A673 (cell line): ENCODE results near the gene HNRNPF. TPM values are rescaled to one million over a fixed set of nuclear protein-coding genes. Genes with fewer than 3 reads are reported as not detected.

Experiments
- BruUV-seq: library from RNA; stranded (reverse); fragments of 400-500 nt; replicated peaks from 2 replicates; lab custom pipeline; 2021; lab: Mats Ljungman, UMichigan
- CTCF ChIA-PET: fragments of 300-600 bp; sonication (Branson Sonifier 250); formaldehyde crosslinking; loops from one replicate; lab custom pipeline; 2022; ENCODE audit warnings: antibody characterized with exemption; lab: Charles Lee
- POLR2A ChIA-PET: fragments of 300-600 bp; sonication (Branson Sonifier 250); formaldehyde crosslinking; loops from one replicate; lab custom pipeline; 2022; ENCODE audit warnings: antibody characterized with exemption; ENCODE audit not compliant: low non-redundant PET; lab: Charles Lee
- DNase-seq: peaks from one replicate; pipeline ENCODE4 v3.0.0-alpha.2; 2015; ENCODE audit warnings: low spot score
- H3K27ac ChIP-seq: fragments of 200-600 bp; sonication (generic); 2 replicates; pipeline ENCODE4 v1.5.1; 2016; ENCODE audit warnings: mixed run types, low read depth, mild to moderate bottlenecking, mixed read lengths, antibody characterized with exemption, low read length; ENCODE audit not compliant: poor library complexity, severe bottlenecking
- H3K27me3 ChIP-seq: fragments of 200-600 bp; sonication (generic); replicated peaks from 2 replicates; pipeline ENCODE4 v1.6.1; 2017; ENCODE audit warnings: mixed run types, low read depth, mild to moderate bottlenecking, mixed read lengths, antibody characterized with exemption, low read length; ENCODE audit not compliant: insufficient read depth, poor library complexity
- H3K36me3 ChIP-seq: fragments of 200-600 bp; sonication (generic); 2 replicates; pipeline ENCODE4 v1.6.1; 2016; ENCODE audit warnings: mixed run types, mild to moderate bottlenecking, mixed read lengths, antibody characterized with exemption, low read length; ENCODE audit not compliant: insufficient read depth, poor library complexity, severe bottlenecking
- H3K4me1 ChIP-seq: fragments of 200-600 bp; sonication (generic); 2 replicates; pipeline ENCODE4 v1.6.1; 2017; ENCODE audit warnings: mixed run types, mild to moderate bottlenecking, mixed read lengths, antibody characterized with exemption, low read length; ENCODE audit not compliant: insufficient read depth, poor library complexity, severe bottlenecking
- H3K4me3 ChIP-seq: fragments of 200-600 bp; sonication (generic); 2 replicates; pipeline ENCODE4 v1.5.1; 2016; ENCODE audit warnings: low read depth, mixed run types, mild to moderate bottlenecking, mixed read lengths, low read length; ENCODE audit not compliant: poor library complexity, severe bottlenecking
- H3K9me3 ChIP-seq: fragments of 200-600 bp; sonication (generic); 2 replicates; pipeline ENCODE4 v1.6.1; 2016; ENCODE audit warnings: mixed run types, low read depth, mild to moderate bottlenecking, mixed read lengths, antibody characterized with exemption, low read length; ENCODE audit not compliant: poor library complexity, severe bottlenecking
- EZH2 ChIP-seq: fragments of 200-600 bp; sonication (generic); IDR thresholded peaks from 2 replicates; pipeline ENCODE4 v1.6.1; 2017; ENCODE audit warnings: borderline replicate concordance, low read depth, mild to moderate bottlenecking, mixed read lengths, antibody characterized with exemption, low read length; ENCODE audit not compliant: poor library complexity, severe bottlenecking
- intact Hi-C: fragments of 100-400 bp; cut with micrococcal nuclease; formaldehyde crosslinking; loops from one replicate; pipeline ENCODE4 v1.10.0; 2022; ENCODE audit not compliant: unreplicated experiment
- total RNA-seq: library from RNA; stranded (reverse); gene quantifications from 2 replicates; pipeline ENCODE4 v1.2.3, GENCODE V29; 2021
- TF ChIP-seq, protein P1 (sequence below): fragments of 300-800, 200-600 bp; sonication (generic); conservative IDR thresholded peaks from 2 replicates; pipeline ENCODE4 v1.5.1; 2017; ENCODE audit warnings: low read depth, mild to moderate bottlenecking, antibody characterized with exemption, low read length, moderate library complexity, mixed read lengths

The HNRNPF gene
- total RNA-seq, 1 experiment from 2014 or later, result 277 TPM

DNA sequence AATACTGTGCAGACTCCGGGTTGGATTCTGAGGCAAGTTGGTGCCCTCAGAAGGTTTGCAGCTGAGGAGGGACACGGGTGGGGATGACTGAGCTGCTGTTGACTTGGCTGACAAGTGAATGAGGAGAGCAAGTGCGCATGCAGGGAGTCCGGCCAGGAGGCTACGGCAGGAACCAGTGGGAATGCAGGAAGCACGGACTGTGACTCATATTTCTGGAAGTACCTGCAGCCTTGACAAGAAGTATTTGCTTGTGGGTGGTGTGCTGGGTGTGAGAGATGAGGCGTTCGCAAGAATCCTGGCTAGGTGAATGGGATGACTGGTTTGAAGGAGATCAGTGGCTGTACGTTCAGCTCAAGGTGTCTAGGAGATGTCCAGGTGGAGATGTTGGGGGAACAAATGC, 68.4 kb downstream of the HNRNPF start:
- intact Hi-C loops, result loop anchor here (10.0 kb wide), 1 partner anchor 116 kb away; no protein-coding TSS in a partner anchor
- H3K9me3 ChIP-seq, result no peaks in the 10 kb centered on the region
- ChIA-PET POLR2A (no interaction called here), CTCF (no interaction called here)
- no peak overlapping the region for H3K27ac ChIP-seq
- no peaks in the 10 kb centered on the region for H3K27me3 ChIP-seq
- H3K4me1 ChIP-seq, result no peaks in the 10 kb centered on the region
- no TSS peak for BruUV-seq
- H3K36me3 ChIP-seq, result no peaks in the 10 kb centered on the region
- no peak for DNase-seq
- H3K4me3 ChIP-seq, result no peak overlapping the region
- TF ChIP-seq EZH2, result no peak
- TF ChIP-seq, protein P1, sequence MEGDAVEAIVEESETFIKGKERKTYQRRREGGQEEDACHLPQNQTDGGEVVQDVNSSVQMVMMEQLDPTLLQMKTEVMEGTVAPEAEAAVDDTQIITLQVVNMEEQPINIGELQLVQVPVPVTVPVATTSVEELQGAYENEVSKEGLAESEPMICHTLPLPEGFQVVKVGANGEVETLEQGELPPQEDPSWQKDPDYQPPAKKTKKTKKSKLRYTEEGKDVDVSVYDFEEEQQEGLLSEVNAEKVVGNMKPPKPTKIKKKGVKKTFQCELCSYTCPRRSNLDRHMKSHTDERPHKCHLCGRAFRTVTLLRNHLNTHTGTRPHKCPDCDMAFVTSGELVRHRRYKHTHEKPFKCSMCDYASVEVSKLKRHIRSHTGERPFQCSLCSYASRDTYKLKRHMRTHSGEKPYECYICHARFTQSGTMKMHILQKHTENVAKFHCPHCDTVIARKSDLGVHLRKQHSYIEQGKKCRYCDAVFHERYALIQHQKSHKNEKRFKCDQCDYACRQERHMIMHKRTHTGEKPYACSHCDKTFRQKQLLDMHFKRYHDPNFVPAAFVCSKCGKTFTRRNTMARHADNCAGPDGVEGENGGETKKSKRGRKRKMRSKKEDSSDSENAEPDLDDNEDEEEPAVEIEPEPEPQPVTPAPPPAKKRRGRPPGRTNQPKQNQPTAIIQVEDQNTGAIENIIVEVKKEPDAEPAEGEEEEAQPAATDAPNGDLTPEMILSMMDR, result no peak

DNA sequence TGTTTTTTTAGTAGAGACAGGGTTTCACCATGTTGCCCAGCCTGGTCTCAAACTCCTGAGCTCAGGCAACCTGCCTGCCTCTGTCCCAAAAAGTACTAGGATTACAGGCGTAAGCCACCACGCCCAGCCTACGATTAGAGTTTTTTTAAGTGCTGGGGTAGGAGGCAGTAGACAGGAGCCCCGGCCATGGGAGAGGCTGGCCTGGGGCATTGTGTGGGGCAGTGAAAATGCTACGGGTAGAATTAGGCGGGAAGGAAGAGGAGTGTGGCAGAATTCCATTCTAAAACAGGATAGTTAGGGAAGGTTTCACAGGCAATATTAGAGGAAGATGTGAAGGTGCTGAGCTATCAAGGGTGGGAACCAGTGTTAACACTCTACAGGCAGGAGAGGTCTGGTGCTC, 68.9 kb downstream of the HNRNPF start:
- H3K4me3 ChIP-seq, result no peak overlapping the region
- DNase-seq, result no peak
- H3K4me1 ChIP-seq, result no peaks in the 10 kb centered on the region
- no TSS peak for BruUV-seq
- no peaks in the 10 kb centered on the region for H3K27me3 ChIP-seq
- ChIA-PET POLR2A (interaction anchor here (0.6 kb wide), 1 partner anchor 17 kb away, joined by 3 read pairs; no protein-coding TSS in a partner anchor), CTCF (no interaction called here)
- no peak overlapping the region for H3K27ac ChIP-seq
- no peaks in the 10 kb centered on the region for H3K36me3 ChIP-seq
- no peak for TF ChIP-seq EZH2
- TF ChIP-seq, protein P1, result no peak
- intact Hi-C loops, result loop anchor here (10.0 kb wide), 1 partner anchor 115 kb away; no protein-coding TSS in a partner anchor
- no peaks in the 10 kb centered on the region for H3K9me3 ChIP-seq

DNA sequence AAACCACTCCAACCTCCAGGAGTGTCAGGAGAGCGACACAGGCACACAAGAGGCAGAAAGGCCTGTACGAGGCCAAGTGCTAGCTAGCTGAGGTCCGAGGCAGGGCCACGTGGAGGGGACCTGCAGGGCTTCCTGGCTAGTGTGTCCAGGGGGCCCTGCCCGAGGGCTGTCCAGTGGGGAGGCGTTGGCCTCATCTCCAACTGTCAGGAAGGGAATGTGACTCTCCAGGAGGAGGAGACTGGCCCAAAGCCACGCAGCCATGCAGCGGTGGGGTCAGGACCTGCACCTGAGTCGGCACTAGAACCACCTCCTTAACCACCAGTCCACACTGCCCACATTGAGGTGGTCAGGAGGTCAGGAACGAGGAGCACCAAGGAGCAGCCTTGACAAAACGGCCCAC, 69.8 kb downstream of the HNRNPF start:
- no peak for DNase-seq
- no peak for TF ChIP-seq EZH2
- TF ChIP-seq, protein P1, result no peak
- Histone ChIP-seq H3K4me3 (no peak overlapping the region), H3K27me3 (no peaks in the 10 kb centered on the region), H3K27ac (no peak overlapping the region), H3K36me3 (no peaks in the 10 kb centered on the region), H3K9me3 (no peaks in the 10 kb centered on the region), H3K4me1 (no peaks in the 10 kb centered on the region)
- POLR2A ChIA-PET, result interaction anchor here (0.5 kb wide), 1 partner anchor 154 kb away, joined by 8 read pairs; no protein-coding TSS in a partner anchor
- intact Hi-C loops, result no loop called here
- CTCF ChIA-PET, result no interaction called here
- no TSS peak for BruUV-seq
